ENCODE data around the gene PMAIP1. TPM values are rescaled to one million over a fixed set of nuclear protein-coding genes. Genes with fewer than 3 reads are reported as not detected.

PMAIP1 gene
- total RNA-seq, 1 donor from 2014 or later = 15.7 TPM

Other genes starting within 250 kb of the PMAIP1 start
- gene CCBE1, start 202.6 kb upstream of the PMAIP1 start, total RNA-seq = 5.3 TPM

Measured in tongue (tissue), 1 donor.